WTC11 (cell line): ENCODE measurements around the gene LAD1.

Source experiments
- AFF4 ChIP-seq: sonication (generic); formaldehyde crosslinking; IDR thresholded peaks from 2 replicates; pipeline ENCODE4 v1.8.1; 2023; ENCODE audit warnings: mild to moderate bottlenecking, missing genetic modification reagents, borderline replicate concordance
- CBFB ChIP-seq: sonication (generic); formaldehyde crosslinking; IDR thresholded peaks from 2 replicates; pipeline ENCODE4 v1.8.1; 2022; ENCODE audit warnings: mild to moderate bottlenecking, low read depth, missing genetic modification reagents
- CTCF ChIP-seq: fragments of 200-600 bp; IDR thresholded peaks from 2 replicates; pipeline ENCODE4 v1.8.0; 2022; ENCODE audit warnings: antibody characterized with exemption
- PRRX2 ChIP-seq: fragments of 250-450 bp; sonication (Bioruptor Pico); IDR thresholded peaks from 2 replicates; pipeline ENCODE4 v1.8.0; 2021; ENCODE audit warnings: mild to moderate bottlenecking
- STAT6 ChIP-seq: sonication (generic); formaldehyde crosslinking; conservative IDR thresholded peaks from 2 replicates; pipeline ENCODE4 v1.8.1; 2023; ENCODE audit warnings: mild to moderate bottlenecking, low read depth, missing genetic modification reagents, moderate library complexity
- ZNF232 ChIP-seq: sonication (generic); formaldehyde crosslinking; IDR thresholded peaks from 2 replicates; pipeline ENCODE4 v1.8.0; 2022; ENCODE audit warnings: mild to moderate bottlenecking, missing genetic modification reagents
- TF ChIP-seq, protein P1 (sequence below): sonication (generic); formaldehyde crosslinking; IDR thresholded peaks from 2 replicates; pipeline ENCODE4 v1.8.1; 2022; ENCODE audit warnings: missing genetic modification reagents, borderline replicate concordance

- TF ChIP-seq ZNF232 (no peak), STAT6 (CRISPR knock-in tag) (no peak), CTCF (no peak), AFF4 (no peak), CBFB (no peak), PRRX2 (CRISPR knock-in tag) (no peak)
- TF ChIP-seq, protein P1, sequence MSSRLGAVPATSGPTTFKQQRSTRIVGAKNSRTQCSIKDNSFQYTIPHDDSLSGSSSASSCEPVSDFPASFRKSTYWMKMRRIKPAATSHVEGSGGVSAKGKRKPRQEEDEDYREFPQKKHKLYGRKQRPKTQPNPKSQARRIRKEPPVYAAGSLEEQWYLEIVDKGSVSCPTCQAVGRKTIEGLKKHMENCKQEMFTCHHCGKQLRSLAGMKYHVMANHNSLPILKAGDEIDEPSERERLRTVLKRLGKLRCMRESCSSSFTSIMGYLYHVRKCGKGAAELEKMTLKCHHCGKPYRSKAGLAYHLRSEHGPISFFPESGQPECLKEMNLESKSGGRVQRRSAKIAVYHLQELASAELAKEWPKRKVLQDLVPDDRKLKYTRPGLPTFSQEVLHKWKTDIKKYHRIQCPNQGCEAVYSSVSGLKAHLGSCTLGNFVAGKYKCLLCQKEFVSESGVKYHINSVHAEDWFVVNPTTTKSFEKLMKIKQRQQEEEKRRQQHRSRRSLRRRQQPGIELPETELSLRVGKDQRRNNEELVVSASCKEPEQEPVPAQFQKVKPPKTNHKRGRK (CRISPR knock-in tag): no peak
Observed at GRCh38 chr1:201406831-201407406, 7.8 kb upstream of the LAD1 start.
